Upper lobe of left lung (tissue), 4 donors: ENCODE results near the gene CAMK2B.
"Not testable (repeated sequence)": the region's sequence is repeated elsewhere in the genome, so short reads cannot be mapped to it uniquely, and the experiment has no call there.

ENCODE experiments used
- EP300 ChIP-seq, 4 donors: sonication (generic); formaldehyde crosslinking; IDR thresholded peaks; one replicate each; pipeline ENCODE4 v1.5.1; 2017; ENCODE audit warnings: antibody characterized with exemption in 4 of 4, control low read depth in 2 of 4
- POLR2A ChIP-seq, 4 donors: fragments of 450-650 bp; IDR thresholded peaks; one replicate each; pipeline ENCODE4 v1.5.1; 2016 to 2017; ENCODE audit warnings: antibody characterized with exemption in 4 of 4, mild to moderate bottlenecking in 2 of 4
- POLR2AphosphoS5 ChIP-seq, 2 donors: sonication (generic); formaldehyde crosslinking; IDR thresholded peaks; one replicate each; pipeline ENCODE4 v1.5.1; 2017; ENCODE audit warnings: antibody characterized with exemption in 2 of 2
- TF ChIP-seq, protein P1 (sequence below), 6 experiments: fragments of 450-650 bp in 4 of 6; fragments of 200-600 bp in 2 of 6; sonication (generic) in 2 of 6; IDR thresholded peaks; one replicate each; pipeline ENCODE4 v1.5.1; 2016 to 2019; ENCODE audit warnings: antibody characterized with exemption in 6 of 6

GRCh38 chr7:44200163-44200562 is 125.2 kb downstream of the CAMK2B start:
- TF ChIP-seq, protein P1, sequence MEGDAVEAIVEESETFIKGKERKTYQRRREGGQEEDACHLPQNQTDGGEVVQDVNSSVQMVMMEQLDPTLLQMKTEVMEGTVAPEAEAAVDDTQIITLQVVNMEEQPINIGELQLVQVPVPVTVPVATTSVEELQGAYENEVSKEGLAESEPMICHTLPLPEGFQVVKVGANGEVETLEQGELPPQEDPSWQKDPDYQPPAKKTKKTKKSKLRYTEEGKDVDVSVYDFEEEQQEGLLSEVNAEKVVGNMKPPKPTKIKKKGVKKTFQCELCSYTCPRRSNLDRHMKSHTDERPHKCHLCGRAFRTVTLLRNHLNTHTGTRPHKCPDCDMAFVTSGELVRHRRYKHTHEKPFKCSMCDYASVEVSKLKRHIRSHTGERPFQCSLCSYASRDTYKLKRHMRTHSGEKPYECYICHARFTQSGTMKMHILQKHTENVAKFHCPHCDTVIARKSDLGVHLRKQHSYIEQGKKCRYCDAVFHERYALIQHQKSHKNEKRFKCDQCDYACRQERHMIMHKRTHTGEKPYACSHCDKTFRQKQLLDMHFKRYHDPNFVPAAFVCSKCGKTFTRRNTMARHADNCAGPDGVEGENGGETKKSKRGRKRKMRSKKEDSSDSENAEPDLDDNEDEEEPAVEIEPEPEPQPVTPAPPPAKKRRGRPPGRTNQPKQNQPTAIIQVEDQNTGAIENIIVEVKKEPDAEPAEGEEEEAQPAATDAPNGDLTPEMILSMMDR (IDR thresholded peaks at IDR 0.05): not testable (repeated sequence)
- TF ChIP-seq POLR2A, POLR2AphosphoS5, EP300 (IDR thresholded peaks at IDR 0.05): not testable (repeated sequence)
